Measurements from ENCODE around the gene MUSTN1.

- TF ChIP-seq, protein P1, sequence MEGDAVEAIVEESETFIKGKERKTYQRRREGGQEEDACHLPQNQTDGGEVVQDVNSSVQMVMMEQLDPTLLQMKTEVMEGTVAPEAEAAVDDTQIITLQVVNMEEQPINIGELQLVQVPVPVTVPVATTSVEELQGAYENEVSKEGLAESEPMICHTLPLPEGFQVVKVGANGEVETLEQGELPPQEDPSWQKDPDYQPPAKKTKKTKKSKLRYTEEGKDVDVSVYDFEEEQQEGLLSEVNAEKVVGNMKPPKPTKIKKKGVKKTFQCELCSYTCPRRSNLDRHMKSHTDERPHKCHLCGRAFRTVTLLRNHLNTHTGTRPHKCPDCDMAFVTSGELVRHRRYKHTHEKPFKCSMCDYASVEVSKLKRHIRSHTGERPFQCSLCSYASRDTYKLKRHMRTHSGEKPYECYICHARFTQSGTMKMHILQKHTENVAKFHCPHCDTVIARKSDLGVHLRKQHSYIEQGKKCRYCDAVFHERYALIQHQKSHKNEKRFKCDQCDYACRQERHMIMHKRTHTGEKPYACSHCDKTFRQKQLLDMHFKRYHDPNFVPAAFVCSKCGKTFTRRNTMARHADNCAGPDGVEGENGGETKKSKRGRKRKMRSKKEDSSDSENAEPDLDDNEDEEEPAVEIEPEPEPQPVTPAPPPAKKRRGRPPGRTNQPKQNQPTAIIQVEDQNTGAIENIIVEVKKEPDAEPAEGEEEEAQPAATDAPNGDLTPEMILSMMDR (IDR thresholded peaks at IDR 0.05), result no peak
- TF ChIP-seq POLR2AphosphoS5 (IDR thresholded peaks at IDR 0.05) (no peak), POLR2A (IDR thresholded peaks at IDR 0.05) (no peak), EP300 (IDR thresholded peaks at IDR 0.05) (no peak)
These were observed 37.4 kb upstream of the MUSTN1 start for GRCh38 chr3:52872245-52872644.

Measured in sigmoid colon (tissue), 4 donors.